ENCODE measurements around the gene SMKR1. TPM values are rescaled to one million over a fixed set of nuclear protein-coding genes. Genes with fewer than 3 reads are reported as not detected.

The SMKR1 gene
- total and polyA plus RNA-seq, 2 of the 8 experiments (the other 6 are each of a cell fraction or from before 2014, with no cell fraction given) = 0.39 to 1.6 TPM

DNA sequence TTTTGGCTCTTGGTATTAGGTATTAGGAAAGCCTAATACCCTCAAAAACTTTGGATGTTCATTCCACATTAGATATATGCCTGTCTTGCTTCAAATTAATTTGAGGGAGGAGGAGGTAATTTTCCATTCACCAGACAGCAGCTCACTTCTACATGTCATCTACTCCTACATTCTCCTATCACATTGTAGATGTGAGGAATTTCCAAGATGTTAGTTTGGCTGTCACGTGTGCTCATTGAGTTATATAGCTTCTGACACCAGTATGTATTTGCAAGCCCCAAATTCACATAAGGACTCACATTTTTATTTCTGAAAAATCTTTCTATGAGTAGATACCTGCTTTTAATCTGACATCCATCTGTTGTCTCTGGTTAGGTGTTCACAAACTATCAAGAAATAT lies 22.5 kb upstream of the SMKR1 start:
- Histone ChIP-seq H3K4me1 (replicated peaks in 1 of 4; ENCODE audit: control insufficient read depth in 3 of 4, insufficient read depth in 4 of 4, low read length in 3 of 4) (no peaks in the 10 kb centered on the region), H2BK120ac (replicated peaks; ENCODE audit: low read depth, low read length) (no peak overlapping the region), H2AFZ (ENCODE audit: low read length) (no peak overlapping the region), H3K14ac (ENCODE audit: insufficient read length) (no peak overlapping the region), H3K23ac (ENCODE audit: insufficient read length) (no peak overlapping the region), H2AK5ac (ENCODE audit: low read depth, low read length) (no peak overlapping the region), H3K4ac (replicated peaks; ENCODE audit: insufficient read length, low read depth, low read length) (no peak overlapping the region), H3K9me3 (ENCODE audit: insufficient read depth in 2 of 2, low read depth in 1 of 2, low read length in 1 of 2) (peaks cover 0 to 8% of the 10 kb centered on the region in 2 experiments; a peak in 1 of 4 replicates), H4K20me1 (replicated peaks in 1 of 2; ENCODE audit: control insufficient read depth in 1 of 2, insufficient read depth in 2 of 2, low read length in 2 of 2) (no peaks in the 10 kb centered on the region), H2BK12ac (ENCODE audit: low read depth, low read length) (no peak overlapping the region), H3K27ac (ENCODE audit: low read depth, low read length) (no peak overlapping the region), H4K5ac (ENCODE audit: insufficient read length, low read depth, low read length) (no peak overlapping the region), H3K9ac (replicated peaks in 1 of 4; ENCODE audit: extremely low read depth in 1 of 4, low read depth in 3 of 4, low read length in 3 of 4) (no peak overlapping the region), H3K36me3 (ENCODE audit: control insufficient read depth in 2 of 4, insufficient read depth in 4 of 4, low read length in 3 of 4) (peaks cover 0 to 21% (median 5%) of the 10 kb centered on the region in 4 experiments; a peak in 2 of 8 replicates), H2BK20ac (ENCODE audit: low read length) (no peak overlapping the region), H3K27me3 (replicated peaks in 1 of 4; ENCODE audit: control insufficient read depth in 3 of 4, extremely low read depth in 1 of 4, insufficient read depth in 3 of 4, low read length in 3 of 4) (no peaks in the 10 kb centered on the region), H3K4me2 (ENCODE audit: insufficient read depth in 1 of 2, low read depth in 2 of 2, low read length in 2 of 2) (no peak overlapping the region), H3K4me3 (ENCODE audit: extremely low read depth in 1 of 4, insufficient read depth in 2 of 4, low read depth in 3 of 4, low read length in 4 of 4) (no peak overlapping the region), H2BK5ac (ENCODE audit: low read depth, low read length) (no peak overlapping the region), H4K91ac (replicated peaks; ENCODE audit: insufficient read length, low read length) (no peak overlapping the region), H3K56ac (replicated peaks; ENCODE audit: insufficient read length, low read depth, low read length) (no peak overlapping the region), H3K18ac (ENCODE audit: extremely low read depth, low read length) (no peak overlapping the region), H3K23me2 (ENCODE audit: low read depth, low read length) (no peaks in the 10 kb centered on the region), H2BK15ac (ENCODE audit: low read length) (no peak overlapping the region), H3K79me1 (ENCODE audit: low read depth, low read length) (no peaks in the 10 kb centered on the region), H4K8ac (ENCODE audit: extremely low read depth, insufficient read depth, low read length) (no peak overlapping the region), H3K79me2 (ENCODE audit: control insufficient read depth in 1 of 2, insufficient read depth in 2 of 2, low read length in 2 of 2) (no peaks in the 10 kb centered on the region)
- WGBS, 2 experiments (ENCODE audit: extremely low coverage in 1 of 2, insufficient coverage in 1 of 2, insufficient read length in 1 of 2, insufficient replicate concordance in 2 of 2, low coverage in 1 of 2, low lambda C conversion rate in 2 of 2, missing lambda C conversion rate in 1 of 2) = 88% methylated on average over 1 of the region's 1 CpG; no CpG with 5 or more reads in 1 of the 2 experiments
- TF ChIP-seq ASH2L (IDR thresholded peaks at IDR 0.05; ENCODE audit: low read length) = no peak
- no peak for TF ChIP-seq SIN3A (conservative IDR thresholded peaks at IDR 0.05 in 1 of 2, IDR thresholded peaks at IDR 0.05 in 1 of 2; ENCODE audit: low read depth in 1 of 2, low read length in 2 of 2)
- FAIRE-seq (no peak), DNase-seq (ENCODE audit: low read depth in 1 of 2, low spot score in 2 of 2) (no peak)
- ChIA-PET CTCF (ENCODE audit: partially characterized antibody) (interaction anchor here (0.7 to 8.1 kb wide), 6 partner anchors 8 to 350 kb away, joined by 3 to 52 read pairs (median 3); no protein-coding TSS in a partner anchor), POLR2A (ENCODE audit: partially characterized antibody) (interaction anchor here (0.6 kb wide), 2 partner anchors 76 to 300 kb away, joined by 3 read pairs; no protein-coding TSS in a partner anchor)
